Neural crest cell (in vitro differentiated cells): Measurements from ENCODE around the gene SCO2. TPM values are rescaled to one million over a fixed set of nuclear protein-coding genes. Genes with fewer than 3 reads are reported as not detected.

Source experiments
- DNase-seq: peaks from one replicate; pipeline ENCODE4 v3.0.0; 2021; ENCODE audit warnings: low read depth, mixed read lengths, low spot score
- H3K27ac Mint-ChIP-seq: one replicate; pipeline ENCODE4 v1.8.0; 2021; ENCODE audit warnings: mild to moderate bottlenecking, mixed read lengths; ENCODE audit not compliant: unreplicated experiment
- H3K27me3 Mint-ChIP-seq: 2 replicates; pipeline ENCODE4 v1.8.0; 2021; ENCODE audit warnings: low read depth, mild to moderate bottlenecking, mixed read lengths
- H3K36me3 Mint-ChIP-seq: 2 replicates; pipeline ENCODE4 v1.8.0; 2021; ENCODE audit warnings: low read depth, mild to moderate bottlenecking, mixed read lengths
- H3K4me1 Mint-ChIP-seq: 2 replicates; pipeline ENCODE4 v1.8.0; 2021; ENCODE audit warnings: mixed read lengths
- H3K4me3 Mint-ChIP-seq: one replicate; pipeline ENCODE4 v1.8.0; 2021; ENCODE audit warnings: mild to moderate bottlenecking, mixed read lengths
- H3K9me3 Mint-ChIP-seq: 2 replicates; pipeline ENCODE4 v1.8.0; 2021; ENCODE audit warnings: mixed read lengths
- CTCF ChIP-seq: fragments of 200-600 bp; sonication (generic); conservative IDR thresholded peaks from 2 replicates; pipeline ENCODE4 v1.5.0; 2021; ENCODE audit warnings: antibody characterized with exemption, mild to moderate bottlenecking
- total RNA-seq: library from RNA; stranded (reverse); gene quantifications from 2 replicates; pipeline ENCODE4 v1.2.1, GENCODE V29; 2021

SCO2 gene
- total RNA-seq, 1 donor from 2014 or later, result 2.3 TPM

GRCh38 chr22:50519151-50519550 is 6.2 kb downstream of the SCO2 start:
- no peaks in the 10 kb centered on the region for H3K27me3 Mint-ChIP-seq
- no peak for TF ChIP-seq CTCF
- DNase-seq, result no peak
- no peaks in the 10 kb centered on the region for H3K4me1 Mint-ChIP-seq
- H3K36me3 Mint-ChIP-seq, result no peaks in the 10 kb centered on the region
- H3K27ac Mint-ChIP-seq, result no peak overlapping the region
- no peaks in the 10 kb centered on the region for H3K9me3 Mint-ChIP-seq
- H3K4me3 Mint-ChIP-seq, result no peak overlapping the region

- DNase-seq, result no peak
- Mint-ChIP-seq H3K36me3 (no peaks in the 10 kb centered on the region), H3K9me3 (no peaks in the 10 kb centered on the region)
These were observed 6.8 kb downstream of the SCO2 start for GRCh38 chr22:50518606-50519005.

GRCh38 chr22:50517495-50518260 is 7.7 kb downstream of the SCO2 start:
- DNase-seq, result no peak
- Mint-ChIP-seq H3K27ac (no peak overlapping the region), H3K4me3 (no peak overlapping the region), H3K9me3 (no peaks in the 10 kb centered on the region), H3K36me3 (no peaks in the 10 kb centered on the region), H3K27me3 (no peaks in the 10 kb centered on the region), H3K4me1 (no peaks in the 10 kb centered on the region)
- no peak for TF ChIP-seq CTCF

More at GRCh38 chr22:50518606-50519005, 6.8 kb downstream of the SCO2 start:
- Mint-ChIP-seq H3K4me1 (no peaks in the 10 kb centered on the region), H3K27me3 (no peaks in the 10 kb centered on the region), H3K27ac (peak overlapping the region; percentile 43), H3K4me3 (no peak overlapping the region)
- no peak for TF ChIP-seq CTCF

- Mint-ChIP-seq H3K9me3 (no peaks in the 10 kb centered on the region), H3K4me1 (peaks cover 4% of the 10 kb centered on the region), H3K27me3 (no peaks in the 10 kb centered on the region), H3K4me3 (no peak overlapping the region), H3K36me3 (no peaks in the 10 kb centered on the region), H3K27ac (no peak overlapping the region)
- no peak for TF ChIP-seq CTCF
- DNase-seq, result no peak
These were observed 8.5 kb downstream of the SCO2 start for GRCh38 chr22:50516891-50517290.

- H3K27me3 Mint-ChIP-seq, result no peaks in the 10 kb centered on the region
- H3K36me3 Mint-ChIP-seq, result no peaks in the 10 kb centered on the region
- no peak for TF ChIP-seq CTCF
- peaks cover 4% of the 10 kb centered on the region for H3K4me1 Mint-ChIP-seq
- peak overlapping the region; percentile 35 for H3K27ac Mint-ChIP-seq
- peak overlapping the region; percentile 23 for H3K4me3 Mint-ChIP-seq
- no peak for DNase-seq
- H3K9me3 Mint-ChIP-seq, result no peaks in the 10 kb centered on the region
These were observed 9.3 kb downstream of the SCO2 start for GRCh38 chr22:50516068-50516467.
